HFF-Myc (cell line): ENCODE results near the gene OPCML.

Experiments
- DNase-seq: peaks from one replicate; pipeline ENCODE4 v3.0.0-alpha.2; 2011; ENCODE audit warnings: low read depth; ENCODE audit errors: extremely low read depth
- H3K4me3 ChIP-seq: replicated peaks from 2 replicates; pipeline ENCODE4 v1.5.1; 2011; ENCODE audit warnings: low read depth, mild to moderate bottlenecking, control low read depth, low read length
- CTCF ChIP-seq: IDR thresholded peaks from 2 replicates; pipeline ENCODE4 v1.5.1; 2012; ENCODE audit warnings: mild to moderate bottlenecking, low read depth, low read length, control low read depth; ENCODE audit errors: missing control alignments

OPCML gene

GRCh38 chr11:133545199-133545803 is 13.0 kb upstream of the OPCML start:
- no peak for TF ChIP-seq CTCF
- no peak overlapping the region for H3K4me3 ChIP-seq
- no peak for DNase-seq

- TF ChIP-seq CTCF, result no peak
- no peak overlapping the region for H3K4me3 ChIP-seq
These were observed 9.4 kb upstream of the OPCML start for GRCh38 chr11:133541720-133542095.

GRCh38 chr11:133541021-133541719 is 8.9 kb upstream of the OPCML start:
- no peak for DNase-seq
- TF ChIP-seq CTCF, result no peak
- no peak overlapping the region for H3K4me3 ChIP-seq

More at GRCh38 chr11:133541720-133542095, 9.4 kb upstream of the OPCML start:
- DNase-seq, result no peak

- no peak overlapping the region for H3K4me3 ChIP-seq
- no peak for DNase-seq
- TF ChIP-seq CTCF, result no peak
These were observed 3.9 kb upstream of the OPCML start for GRCh38 chr11:133536198-133536597.

- no peak for DNase-seq
- H3K4me3 ChIP-seq, result no peak overlapping the region
These were observed 904 bp upstream of the OPCML start for GRCh38 chr11:133533205-133533604.

GRCh38 chr11:133531458-133531857 is 843 bp downstream of the OPCML start:
- no peak for DNase-seq
- TF ChIP-seq CTCF, result no peak
- no peak overlapping the region for H3K4me3 ChIP-seq

More at GRCh38 chr11:133533205-133533604, 904 bp upstream of the OPCML start:
- no peak for TF ChIP-seq CTCF
